B cell (primary cell): ENCODE results near the gene EIF4A3. TPM values are rescaled to one million over a fixed set of nuclear protein-coding genes. Genes with fewer than 3 reads are reported as not detected.

Experiments
- ATAC-seq: fragments of 200-7000 bp; cut with Tn5 transposase; one replicate; pipeline ENCODE4 v1.10.0; 2021; ENCODE audit warnings: low read depth, mild to moderate bottlenecking, moderate number of reproducible peaks, moderate library complexity
- CTCF ChIA-PET: fragments of 350-600 bp; sonication (Branson Sonifier 250); formaldehyde crosslinking; loops from one replicate; lab custom pipeline; 2021; ENCODE audit warnings: antibody characterized with exemption, inconsistent platforms; lab: Charles Lee
- POLR2A ChIA-PET: fragments of 350-600 bp; sonication (Branson Sonifier 250); formaldehyde crosslinking; loops from one replicate; lab custom pipeline; 2021; ENCODE audit warnings: antibody characterized with exemption; lab: Charles Lee
- DNase-seq: peaks from one replicate; pipeline ENCODE4 v3.0.0; 2013
- H2AFZ ChIP-seq: 2 replicates; pipeline ENCODE4 v1.6.1; 2012; ENCODE audit warnings: mild to moderate bottlenecking, low read depth, low read length; ENCODE audit not compliant: insufficient read depth, poor library complexity, severe bottlenecking
- H3K27ac ChIP-seq, 2 donors: 1 replicate in 1 of 2; 2 replicates in 1 of 2; pipeline ENCODE4 v1.5.1; 2012 to 2013; ENCODE audit warnings: low read length in 2 of 2, mild to moderate bottlenecking in 2 of 2, moderate library complexity in 1 of 2
- H3K27me3 ChIP-seq, 4 experiments: fragments of 200-600 bp in 1 of 4; sonication (generic) in 1 of 4; replicated peaks in 1 of 4; 1 replicate in 2 of 4; 2 replicates in 2 of 4; pipeline versions ENCODE4 v1.6.1 to v1.7.0; 2013 to 2016; ENCODE audit warnings: low read length in 3 of 4, mild to moderate bottlenecking in 2 of 4, mixed read lengths in 1 of 4, moderate library complexity in 1 of 4; ENCODE audit not compliant: insufficient read depth in 4 of 4, control insufficient read depth in 3 of 4; ENCODE audit errors: control extremely low read depth in 1 of 4
- H3K36me3 ChIP-seq, 2 experiments: replicated peaks in 1 of 2; 1 replicate in 1 of 2; 2 replicates in 1 of 2; pipeline versions ENCODE4 v1.6.1 to v1.7.1; 2013; ENCODE audit warnings: low read length in 1 of 2; ENCODE audit not compliant: insufficient read depth in 2 of 2, control insufficient read depth in 1 of 2; ENCODE audit errors: control extremely low read depth in 1 of 2, extremely low read depth in 1 of 2
- H3K4me1 ChIP-seq, 2 donors: fragments of 200-600 bp in 1 of 2; sonication (generic) in 1 of 2; 1 replicate in 1 of 2; 2 replicates in 1 of 2; pipeline versions ENCODE4 v1.5.1 to v1.6.1; 2013 to 2017; ENCODE audit warnings: low read length in 2 of 2; ENCODE audit not compliant: control insufficient read depth in 2 of 2, insufficient read depth in 2 of 2
- H3K4me2 ChIP-seq: replicated peaks from 2 replicates; pipeline ENCODE3; 2012; ENCODE audit warnings: mild to moderate bottlenecking, low read depth, low read length; ENCODE audit not compliant: poor library complexity, severe bottlenecking
- H3K4me3 ChIP-seq, 5 experiments: fragments of 200-600 bp in 1 of 5; sonication (generic) in 1 of 5; 1 replicate in 3 of 5; 2 replicates in 2 of 5; pipeline versions ENCODE4 v1.5.1 to v1.7.0; 2011 to 2016; ENCODE audit warnings: low read length in 4 of 5, mild to moderate bottlenecking in 4 of 5, low read depth in 2 of 5, control low read depth in 1 of 5, moderate library complexity in 1 of 5; ENCODE audit not compliant: insufficient read depth in 1 of 5; ENCODE audit errors: control extremely low read depth in 1 of 5, extremely low read depth in 1 of 5
- H3K79me2 ChIP-seq: fragments of 200-600 bp; sonication (generic); one replicate; pipeline ENCODE4 v1.6.0; 2016; ENCODE audit warnings: low read length; ENCODE audit not compliant: control insufficient read depth, insufficient read depth
- H3K9ac ChIP-seq: fragments of 200-600 bp; sonication (generic); 2 replicates; pipeline ENCODE4 v1.6.1; 2017; ENCODE audit warnings: mild to moderate bottlenecking, low read length, moderate library complexity
- H3K9me3 ChIP-seq, 3 donors: one replicate each; pipeline versions ENCODE4 v1.6.1 to v1.7.1; 2013; ENCODE audit warnings: low read length in 2 of 3; ENCODE audit not compliant: control insufficient read depth in 2 of 3, insufficient read depth in 1 of 3; ENCODE audit errors: control extremely low read depth in 1 of 3
- H4K20me1 ChIP-seq: 2 replicates; pipeline ENCODE4 v1.6.0; 2012; ENCODE audit warnings: mild to moderate bottlenecking, low read length; ENCODE audit not compliant: insufficient read depth, control insufficient read depth, poor library complexity, severe bottlenecking
- H3K27ac Mint-ChIP-seq: one replicate; pipeline ENCODE4 v1.8.0; 2021; ENCODE audit warnings: mixed read lengths
- H3K27me3 Mint-ChIP-seq: one replicate; pipeline ENCODE4 v1.8.0; 2021; ENCODE audit warnings: mixed read lengths
- H3K4me1 Mint-ChIP-seq: one replicate; pipeline ENCODE4 v1.8.0; 2021; ENCODE audit warnings: mixed read lengths
- H3K4me3 Mint-ChIP-seq: one replicate; pipeline ENCODE4 v1.8.0; 2021; ENCODE audit warnings: mixed read lengths
- H3K9me3 Mint-ChIP-seq: one replicate; pipeline ENCODE4 v1.8.0; 2022; ENCODE audit warnings: mixed read lengths; ENCODE audit not compliant: insufficient read depth
- CTCF ChIP-seq: fragments of 200-600 bp; IDR thresholded peaks from one replicate; pipeline ENCODE4 v1.8.0; 2022; ENCODE audit warnings: antibody characterized with exemption, mild to moderate bottlenecking
- EZH2 ChIP-seq: IDR thresholded peaks from 2 replicates; pipeline ENCODE4 v1.6.1; 2012; ENCODE audit warnings: borderline replicate concordance, low read depth, mild to moderate bottlenecking, moderate library complexity, low read length; ENCODE audit not compliant: insufficient read depth, poor library complexity, severe bottlenecking
- WGBS: methylation state at CpG from one replicate; pipeline ENCODE4 v1.1.5; 2013; ENCODE audit warnings: missing lambda C conversion rate; ENCODE audit not compliant: insufficient coverage; 5-methylcytosine and 5-hydroxymethylcytosine counted together
- intact Hi-C: fragments of 100-400 bp; cut with micrococcal nuclease; formaldehyde crosslinking; loops from one replicate; pipeline ENCODE4 v1.10.0; 2022
- polyA plus RNA-seq: library from polyadenylated mRNA; depleted of rRNA; stranded (reverse); fragments of >200 nt; gene quantifications from 2 replicates; pipeline ENCODE4 v1.2.3, GENCODE V29; 2012
- total RNA-seq, 2 donors: library from RNA; stranded (reverse); fragments of 120-200 nt in 1 of 2; gene quantifications; 1 replicate in 1 of 2; 2 replicates in 1 of 2; pipeline versions ENCODE4 v1.2.3 to v1.2.4, GENCODE V29; 2013 to 2022

Gene EIF4A3
- total and polyA plus RNA-seq, 2 donors (not counting 1 experiment from before 2014, with no cell fraction given), result 86.0 to 137 TPM

- Mint-ChIP-seq H3K4me3 (no peak overlapping the region), H3K4me1 (peaks cover 2% of the 10 kb centered on the region), H3K27me3 (peaks cover 7% of the 10 kb centered on the region), H3K27ac (no peak overlapping the region), H3K9me3 (no peaks in the 10 kb centered on the region)
- H3K79me2 ChIP-seq, result no peaks in the 10 kb centered on the region
- no peak overlapping the region for H3K27ac ChIP-seq
- no peaks in the 10 kb centered on the region for H3K36me3 ChIP-seq
- TF ChIP-seq EZH2 (no peak), CTCF (no peak)
- ChIA-PET POLR2A (interaction anchor here (0.5 kb wide), 1 partner anchor 1512 kb away, joined by 7 read pairs; no protein-coding TSS in a partner anchor), CTCF (interaction anchor here (1.1 to 2.7 kb wide), 3 partner anchors 15 to 78 kb away, joined by 3 to 13 read pairs (median 3); partner anchors contain the start of gene GAA)
- H3K4me2 ChIP-seq, result no peak overlapping the region
- 82% methylated on average over 11 of the region's 11 CpGs for WGBS
- no peaks in the 10 kb centered on the region for H4K20me1 ChIP-seq
- peaks cover 0 to 9% (median 1%) of the 10 kb centered on the region in 4 experiments for H3K27me3 ChIP-seq
- intact Hi-C loops, result no loop called here
- peaks cover 0 to 7% of the 10 kb centered on the region in 2 donors for H3K4me1 ChIP-seq
- H3K4me3 ChIP-seq, result no peak overlapping the region
- no peak overlapping the region for H3K9ac ChIP-seq
- H2AFZ ChIP-seq, result no peak overlapping the region
- DNase-seq, result no peak
- no peak for ATAC-seq
- H3K9me3 ChIP-seq, result no peaks in the 10 kb centered on the region
Observed at GRCh38 chr17:80086616-80087015, 60.3 kb downstream of the EIF4A3 start.

- peaks cover 2% of the 10 kb centered on the region for H3K4me1 Mint-ChIP-seq
- ATAC-seq (no peak), DNase-seq (no peak)
- H3K4me3 ChIP-seq, result no peak overlapping the region
- 87% methylated on average over 17 of the region's 17 CpGs for WGBS
- H3K4me3 Mint-ChIP-seq, result no peak overlapping the region
- intact Hi-C loops, result no loop called here
- H2AFZ ChIP-seq, result no peak overlapping the region
- H3K4me1 ChIP-seq, result peaks cover 0 to 7% of the 10 kb centered on the region in 2 donors
- no peak overlapping the region for H3K27ac Mint-ChIP-seq
- H3K4me2 ChIP-seq, result no peak overlapping the region
- H3K9me3 ChIP-seq, result no peaks in the 10 kb centered on the region
- H3K27ac ChIP-seq, result no peak overlapping the region
- TF ChIP-seq CTCF (no peak), EZH2 (no peak)
- ChIA-PET POLR2A (interaction anchor here (0.6 to 0.7 kb wide), 2 partner anchors 12 to 15 kb away, joined by 3 to 8 read pairs; partner anchors contain the start of gene GAA), CTCF (interaction anchor here (1.1 to 2.7 kb wide), 3 partner anchors 15 to 78 kb away, joined by 3 to 13 read pairs (median 3); partner anchors contain the start of gene GAA)
- H3K9ac ChIP-seq, result no peak overlapping the region
- H3K27me3 Mint-ChIP-seq, result peaks cover 7% of the 10 kb centered on the region
- H3K79me2 ChIP-seq, result no peaks in the 10 kb centered on the region
- no peaks in the 10 kb centered on the region for H3K9me3 Mint-ChIP-seq
- no peaks in the 10 kb centered on the region for H3K36me3 ChIP-seq
- no peaks in the 10 kb centered on the region for H4K20me1 ChIP-seq
- H3K27me3 ChIP-seq, result peaks cover 0 to 9% (median 1%) of the 10 kb centered on the region in 4 experiments
Observed at GRCh38 chr17:80086081-80086480, 60.8 kb downstream of the EIF4A3 start.
